Activated gamma-delta T cell treated with Interleukin-2 at 50 U/mL for 16 hours (primary cell): Measurements from ENCODE around the gene EDC3.
"Not testable (repeated sequence)": the region's sequence is repeated elsewhere in the genome, so short reads cannot be mapped to it uniquely, and the experiment has no call there.

ENCODE experiments used
- DNase-seq: peaks from one replicate; pipeline ENCODE4 v3.0.0-alpha.2; 2020

Gene EDC3

GRCh38 chr15:74608786-74609185, 87.0 kb downstream of the EDC3 start:
- DNase-seq = no peak

DNA sequence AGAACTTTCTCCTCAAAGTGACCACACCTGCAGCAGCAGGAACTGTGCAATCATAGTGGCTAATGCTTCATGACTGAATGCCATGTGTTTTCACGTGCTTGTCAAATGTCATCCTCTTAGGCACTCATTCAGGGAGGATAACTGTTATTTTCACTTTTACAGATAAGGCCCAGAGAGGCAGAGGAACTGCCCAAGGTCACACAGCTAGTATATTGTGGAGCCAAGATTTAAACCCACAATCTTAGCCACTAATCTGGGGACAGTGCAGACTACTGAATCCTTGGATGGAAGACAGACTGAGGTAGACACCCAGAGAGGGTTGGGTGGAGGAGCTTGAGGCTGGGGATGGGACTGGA, 90.1 kb downstream of the EDC3 start:
- no peak for DNase-seq

DNA sequence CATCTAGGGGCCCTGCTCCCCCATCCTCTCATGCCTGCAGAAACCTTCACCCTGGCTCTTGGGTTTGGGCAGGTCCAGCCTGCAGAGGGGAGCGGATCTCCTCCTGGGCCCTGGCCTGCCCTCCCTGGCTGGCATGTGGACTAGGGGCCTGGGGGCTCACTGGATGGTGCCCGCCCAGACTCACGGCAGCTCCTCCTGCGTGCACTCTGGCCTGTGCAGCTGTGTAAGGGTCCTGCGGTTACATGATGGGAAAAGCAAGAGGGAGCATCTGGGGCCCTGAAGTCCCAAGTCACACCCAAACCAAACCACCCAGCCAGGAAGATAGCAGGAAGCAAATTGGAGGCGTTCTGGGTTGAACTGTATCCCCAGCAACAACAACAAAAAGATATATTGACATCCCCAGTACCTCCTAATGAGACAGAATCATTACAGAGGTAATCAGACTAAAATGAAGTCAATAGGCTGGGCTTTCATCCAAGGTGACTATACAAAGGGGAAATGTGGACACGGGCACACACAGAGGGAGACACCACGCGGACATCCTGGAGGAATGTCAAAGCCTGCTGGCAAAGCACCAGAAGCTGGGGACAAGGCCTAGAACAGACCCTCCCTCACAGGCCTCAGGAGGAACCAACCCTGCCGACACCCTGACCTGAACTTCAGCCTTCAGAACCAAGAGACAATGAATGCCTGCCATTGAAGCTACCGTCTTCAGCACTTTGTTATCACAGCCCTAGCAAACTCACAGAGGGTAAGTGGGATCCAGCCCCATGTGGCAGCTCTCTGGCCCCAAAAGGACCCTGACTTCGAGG, 90.6 kb downstream of the EDC3 start:
- DNase-seq = no peak

GRCh38 chr15:74603789-74604705, 91.8 kb downstream of the EDC3 start:
- DNase-seq = no peak

- DNase-seq = no peak
These were observed 92.6 kb downstream of the EDC3 start for GRCh38 chr15:74603026-74603788.

DNA sequence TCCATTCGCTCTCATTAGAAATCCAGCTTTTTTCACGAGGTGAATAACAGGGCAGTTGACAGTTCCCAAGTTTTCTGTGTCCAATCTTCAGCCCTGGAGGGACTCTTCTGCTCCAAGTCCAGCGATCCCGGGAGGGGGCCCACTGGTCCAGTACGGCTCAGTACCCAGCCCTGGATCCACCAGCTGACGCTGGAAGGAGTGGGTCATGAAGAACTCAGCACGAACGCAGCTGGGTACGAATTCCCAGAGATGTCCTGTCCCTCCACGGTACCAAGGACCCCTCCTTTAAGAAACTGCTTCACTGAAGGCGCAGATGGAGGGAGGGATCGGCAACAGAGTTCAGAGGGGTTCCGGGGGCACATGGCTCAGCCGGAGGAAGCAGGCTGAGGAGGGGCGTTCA, 96.7 kb downstream of the EDC3 start:
- DNase-seq = no peak

- DNase-seq = peak; percentile 85
These were observed 97.5 kb downstream of the EDC3 start for GRCh38 chr15:74598126-74598842.

DNA sequence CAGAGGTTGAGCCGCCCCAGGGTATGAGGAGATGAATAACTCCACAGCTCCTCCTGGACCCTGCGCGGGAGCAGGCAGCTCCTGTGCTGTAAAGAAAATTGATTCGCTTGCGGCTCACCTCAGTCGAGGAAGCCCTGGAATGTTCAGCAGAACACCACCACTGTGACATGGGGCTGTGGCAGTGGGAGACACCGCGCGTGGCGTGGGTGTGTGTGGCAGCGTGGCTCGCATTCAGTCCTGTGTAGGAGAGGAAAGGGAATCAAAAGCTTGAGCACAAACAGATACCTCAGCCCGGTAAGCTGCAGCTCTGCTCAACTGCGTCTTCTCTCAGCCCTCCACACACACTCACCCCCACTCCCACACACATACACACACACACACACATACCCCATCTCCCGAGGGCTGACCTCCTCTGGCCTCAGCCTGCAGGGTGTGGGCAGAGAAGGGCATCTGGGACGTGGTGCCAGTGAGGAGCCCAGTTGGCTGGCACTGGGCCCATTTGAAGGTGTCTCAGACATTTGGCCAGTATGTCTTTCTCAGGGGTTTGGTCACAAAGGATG, 98.6 kb downstream of the EDC3 start:
- not testable (repeated sequence) for DNase-seq

GRCh38 chr15:74596736-74597135, 99.1 kb downstream of the EDC3 start:
- not testable (repeated sequence) for DNase-seq

- DNase-seq = no peak
These were observed 100.6 kb downstream of the EDC3 start for GRCh38 chr15:74595271-74595670.

- no peak for DNase-seq
These were observed 101.4 kb downstream of the EDC3 start for GRCh38 chr15:74594455-74594854.

DNA sequence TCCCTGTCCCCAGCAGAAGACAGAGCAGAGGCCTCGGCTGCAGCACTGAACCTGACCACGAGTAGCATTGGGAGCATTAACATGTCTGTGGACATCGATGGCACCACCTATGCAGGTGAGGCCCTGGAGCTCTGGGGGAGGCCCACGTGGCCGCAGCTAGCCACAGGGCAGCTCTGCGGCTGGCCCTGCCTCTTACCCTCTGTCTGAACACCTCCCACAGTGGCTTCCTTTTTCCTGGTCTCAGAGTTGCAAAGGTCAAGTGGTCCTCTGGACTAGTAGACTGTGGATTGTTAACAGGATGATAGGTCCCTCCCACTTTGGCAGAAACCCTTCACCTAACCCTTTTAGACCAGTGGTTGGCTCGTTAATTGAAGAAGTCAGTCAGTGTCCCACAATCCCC, 102.7 kb downstream of the EDC3 start:
- DNase-seq = no peak

DNA sequence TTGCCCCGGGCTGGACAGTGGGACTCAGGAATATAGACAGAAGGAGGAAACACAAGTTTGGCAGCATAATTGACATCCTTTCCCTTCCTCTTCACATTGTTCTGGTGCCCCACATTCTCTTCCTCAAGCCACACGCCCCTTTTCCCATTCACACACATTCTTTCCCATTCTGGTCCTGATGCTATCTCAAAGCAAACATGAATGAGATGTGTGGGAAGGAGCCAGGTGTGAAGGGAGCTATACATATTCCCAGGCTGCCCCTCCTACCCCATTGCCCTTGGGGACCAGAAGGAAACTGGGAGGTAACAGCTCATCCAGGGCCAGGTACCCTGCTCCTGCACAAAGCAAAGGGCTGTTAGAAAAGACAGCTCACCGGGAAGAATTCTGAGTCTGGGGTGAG, 103.6 kb downstream of the EDC3 start:
- no peak for DNase-seq

- DNase-seq = no peak
These were observed 106.0 kb downstream of the EDC3 start for GRCh38 chr15:74589826-74590225.

- no peak for DNase-seq
These were observed 110.0 kb downstream of the EDC3 start for GRCh38 chr15:74585857-74586256.

DNA sequence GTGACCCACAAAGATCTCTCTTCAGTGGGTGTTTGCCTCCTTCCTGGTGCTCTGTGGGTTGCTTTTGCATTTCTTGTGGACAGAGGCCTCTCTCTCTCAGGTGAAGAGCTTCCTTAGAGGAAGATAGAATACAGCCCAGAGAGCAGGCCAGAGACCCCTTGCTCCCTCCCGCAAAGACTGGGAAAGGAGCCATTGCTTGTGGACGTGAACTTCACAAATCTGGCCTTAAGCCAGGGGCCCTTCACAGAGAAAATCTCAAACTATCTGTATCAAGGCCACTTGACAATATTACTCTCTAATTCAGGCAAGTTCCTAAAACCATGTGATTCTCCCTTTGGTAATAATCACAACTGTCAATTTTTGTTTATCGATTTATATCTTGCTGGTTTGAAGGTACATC, 110.6 kb downstream of the EDC3 start:
- DNase-seq = no peak

GRCh38 chr15:74584779-74585178, 111.0 kb downstream of the EDC3 start:
- no peak for DNase-seq

GRCh38 chr15:74584204-74584603, 111.6 kb downstream of the EDC3 start:
- no peak for DNase-seq
